Fibroblast of skin of left quadriceps (primary cell): ENCODE results near the gene FAM83G.

Experiments used
- DNase-seq, 2 experiments: peaks; one replicate each; pipeline ENCODE4 v3.0.0-alpha.2; 2013; ENCODE audit warnings: low read depth in 2 of 2

The FAM83G gene

GRCh38 chr17:18988546-18989173 is 15.9 kb downstream of the FAM83G start:
- no peak for DNase-seq

- DNase-seq = no peak
These were observed 16.6 kb downstream of the FAM83G start for GRCh38 chr17:18987862-18988545.

DNA sequence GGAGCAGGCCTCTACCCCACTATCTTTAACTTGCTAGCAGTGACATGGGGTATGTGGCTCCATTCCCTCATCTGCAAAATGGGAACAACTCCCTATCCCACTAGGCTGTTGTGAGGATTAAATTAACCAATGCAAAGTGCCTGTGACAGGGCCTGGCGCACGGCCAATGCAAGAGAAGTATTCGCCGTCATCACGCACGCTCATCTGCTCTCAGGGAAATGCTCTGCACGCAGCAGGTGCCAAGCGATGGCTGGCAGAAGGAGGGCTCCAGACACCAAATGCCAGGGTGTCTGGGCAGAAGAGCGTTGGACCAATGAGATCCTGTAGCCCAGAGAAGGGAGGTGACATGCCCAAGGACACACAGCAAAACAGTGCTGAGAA is 17.3 kb downstream of the FAM83G start:
- DNase-seq = no peak

DNA sequence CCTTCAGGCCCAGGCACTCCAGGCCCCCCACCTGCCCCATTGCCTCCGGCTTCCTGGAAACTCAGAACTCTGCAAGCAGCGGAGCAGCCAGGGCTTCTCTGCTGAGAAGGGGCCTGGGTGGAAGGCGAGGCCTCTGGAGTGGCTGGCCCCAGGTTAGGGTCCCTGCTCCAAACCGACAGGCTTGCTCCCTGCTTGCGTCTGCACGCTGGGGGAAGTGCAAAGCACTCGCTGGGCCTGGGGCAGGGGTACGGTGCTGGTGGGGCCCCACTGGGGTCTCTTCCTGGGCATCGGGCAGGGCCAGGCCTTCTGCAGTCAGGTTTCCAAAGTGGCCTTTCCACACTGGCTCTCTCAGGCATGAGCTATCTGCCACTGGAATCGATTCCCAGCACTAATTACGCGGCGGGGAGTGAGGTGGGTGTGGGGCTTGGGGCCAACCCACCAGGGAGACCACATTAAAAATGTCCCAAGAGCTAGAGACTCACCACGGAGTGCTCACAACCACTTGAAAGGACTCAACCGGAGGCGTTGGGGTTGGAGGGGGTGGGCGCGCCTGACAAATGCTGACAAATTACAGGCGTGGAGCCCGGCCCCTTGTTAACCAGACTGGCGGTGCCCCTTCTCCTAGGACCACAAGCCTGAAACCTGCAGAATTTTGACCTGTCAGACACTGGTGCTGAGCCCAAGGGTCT is 17.9 kb downstream of the FAM83G start:
- DNase-seq = no peak

- no peak for DNase-seq
These were observed 19.1 kb downstream of the FAM83G start for GRCh38 chr17:18985475-18985874.

GRCh38 chr17:18984273-18985114 is 20.1 kb downstream of the FAM83G start:
- DNase-seq = no peak

- no peak for DNase-seq
These were observed 22.7 kb downstream of the FAM83G start for GRCh38 chr17:18981642-18982424.

GRCh38 chr17:18981335-18981641 is 23.3 kb downstream of the FAM83G start:
- DNase-seq = no peak

DNA sequence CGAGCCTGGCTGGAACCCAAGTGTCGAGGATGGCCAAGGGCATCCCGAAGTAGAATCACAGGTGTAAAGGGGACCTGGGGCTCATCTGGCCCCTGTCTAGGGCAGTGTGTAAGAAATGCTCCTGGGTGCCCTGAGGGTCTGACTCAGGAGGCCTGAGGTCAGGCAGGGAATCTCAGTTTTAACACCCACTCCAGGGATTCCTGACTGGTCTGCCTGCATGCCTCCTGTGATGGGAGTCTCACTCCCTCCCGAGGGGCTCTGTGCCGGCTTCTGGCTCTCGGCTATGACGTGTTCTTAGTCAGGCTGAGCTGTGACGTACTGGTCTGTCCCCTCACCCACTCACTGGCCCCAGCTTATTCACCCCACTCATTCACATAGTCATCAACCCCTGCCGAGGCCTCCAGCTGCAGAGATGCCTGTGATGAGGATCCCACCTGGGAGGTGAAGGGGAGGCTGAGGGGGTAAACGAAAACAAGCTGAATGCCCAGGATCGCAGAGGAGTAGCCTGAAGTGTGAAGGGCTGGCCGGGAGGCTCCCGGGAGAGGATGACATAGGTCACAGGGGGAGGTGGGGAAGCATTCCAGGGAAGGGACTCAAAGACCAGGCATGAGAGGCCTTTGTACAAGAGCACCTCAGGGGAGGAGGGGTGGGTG is 23.8 kb downstream of the FAM83G start:
- no peak for DNase-seq

DNA sequence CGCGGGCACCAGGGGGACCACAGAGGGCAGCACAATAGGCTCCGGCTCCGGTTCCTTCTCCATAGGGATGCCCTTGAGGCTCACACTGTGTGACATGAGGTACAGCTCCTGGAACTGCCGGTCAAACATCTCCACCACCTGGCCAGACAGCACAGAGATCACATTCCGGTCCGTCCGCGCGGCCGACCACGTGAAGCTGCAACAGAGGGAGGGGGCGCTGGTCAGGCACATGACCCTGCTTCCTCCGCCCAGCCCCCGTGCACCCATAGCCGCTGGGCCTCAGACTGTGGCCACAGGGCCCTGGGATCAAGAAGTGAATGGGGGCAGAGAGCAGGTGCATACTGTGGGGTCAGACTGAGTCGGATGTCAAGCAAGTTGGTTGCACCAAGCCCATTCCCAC is 25.9 kb downstream of the FAM83G start:
- DNase-seq = no peak

DNA sequence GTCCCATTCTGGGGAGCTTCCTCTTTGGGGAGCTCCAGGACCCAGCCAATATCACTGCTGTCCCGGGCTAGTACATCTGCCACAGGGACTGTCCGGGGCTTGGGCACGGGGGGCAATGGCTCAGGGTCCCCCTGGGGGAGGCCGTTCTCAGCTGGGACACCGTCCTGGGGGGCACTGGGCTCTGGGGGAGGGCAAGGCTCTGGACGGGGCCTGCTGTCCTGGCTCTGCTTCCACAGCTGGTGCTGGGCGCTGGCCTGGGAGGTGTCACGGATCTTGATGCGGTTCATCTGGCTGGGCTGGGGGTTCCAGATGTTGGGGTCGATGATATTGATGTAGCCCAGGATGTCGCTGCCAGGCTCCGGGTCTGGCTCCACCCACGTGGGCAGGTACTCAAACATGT is 26.5 kb downstream of the FAM83G start:
- no peak for DNase-seq

- DNase-seq = no peak
These were observed 26.9 kb downstream of the FAM83G start for GRCh38 chr17:18977646-18978045.

DNA sequence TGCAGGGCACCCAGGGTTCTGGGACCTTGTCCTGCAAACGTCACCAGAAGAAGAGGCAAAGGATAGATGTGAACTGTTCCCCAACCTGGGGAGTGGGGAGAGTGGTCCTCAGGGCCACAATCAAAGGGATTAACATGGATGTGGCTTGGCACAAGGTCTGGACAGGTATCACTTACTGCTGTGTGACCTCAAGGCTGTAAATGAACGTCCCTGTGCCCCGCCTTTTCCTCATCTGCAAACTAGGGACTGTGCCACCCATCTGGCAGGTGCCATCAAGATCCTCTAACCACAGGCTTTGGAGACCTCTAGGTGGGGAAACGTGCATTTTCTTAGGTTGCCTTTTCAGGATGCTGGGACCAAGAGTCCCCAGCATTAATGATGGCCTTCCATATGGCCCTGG is 27.5 kb downstream of the FAM83G start:
- DNase-seq = no peak

DNA sequence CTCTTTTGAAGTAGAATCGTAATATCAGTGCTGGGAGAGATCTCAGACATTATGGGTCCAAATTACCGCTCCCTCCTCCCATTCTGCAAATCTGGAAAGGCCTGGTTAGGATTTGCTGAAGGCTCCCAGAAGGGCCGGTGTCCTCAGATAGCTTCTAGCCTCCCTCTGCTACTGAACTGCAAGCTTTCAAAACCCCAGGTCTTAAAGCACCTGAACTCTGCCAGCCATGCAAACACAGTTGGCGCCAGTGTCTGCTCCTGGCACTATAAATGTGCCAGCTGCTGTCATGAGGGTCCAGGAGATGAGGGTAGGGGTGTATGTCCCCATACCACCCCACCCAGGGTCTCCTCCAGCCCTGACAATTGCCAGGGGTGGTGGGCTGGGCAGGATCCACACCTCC is 28.4 kb downstream of the FAM83G start:
- no peak for DNase-seq

GRCh38 chr17:18975597-18975996 is 29.0 kb downstream of the FAM83G start:
- DNase-seq = no peak

GRCh38 chr17:18974407-18975149 is 30.0 kb downstream of the FAM83G start:
- DNase-seq = no peak

GRCh38 chr17:18971801-18972200 is 32.8 kb downstream of the FAM83G start:
- no peak for DNase-seq

DNA sequence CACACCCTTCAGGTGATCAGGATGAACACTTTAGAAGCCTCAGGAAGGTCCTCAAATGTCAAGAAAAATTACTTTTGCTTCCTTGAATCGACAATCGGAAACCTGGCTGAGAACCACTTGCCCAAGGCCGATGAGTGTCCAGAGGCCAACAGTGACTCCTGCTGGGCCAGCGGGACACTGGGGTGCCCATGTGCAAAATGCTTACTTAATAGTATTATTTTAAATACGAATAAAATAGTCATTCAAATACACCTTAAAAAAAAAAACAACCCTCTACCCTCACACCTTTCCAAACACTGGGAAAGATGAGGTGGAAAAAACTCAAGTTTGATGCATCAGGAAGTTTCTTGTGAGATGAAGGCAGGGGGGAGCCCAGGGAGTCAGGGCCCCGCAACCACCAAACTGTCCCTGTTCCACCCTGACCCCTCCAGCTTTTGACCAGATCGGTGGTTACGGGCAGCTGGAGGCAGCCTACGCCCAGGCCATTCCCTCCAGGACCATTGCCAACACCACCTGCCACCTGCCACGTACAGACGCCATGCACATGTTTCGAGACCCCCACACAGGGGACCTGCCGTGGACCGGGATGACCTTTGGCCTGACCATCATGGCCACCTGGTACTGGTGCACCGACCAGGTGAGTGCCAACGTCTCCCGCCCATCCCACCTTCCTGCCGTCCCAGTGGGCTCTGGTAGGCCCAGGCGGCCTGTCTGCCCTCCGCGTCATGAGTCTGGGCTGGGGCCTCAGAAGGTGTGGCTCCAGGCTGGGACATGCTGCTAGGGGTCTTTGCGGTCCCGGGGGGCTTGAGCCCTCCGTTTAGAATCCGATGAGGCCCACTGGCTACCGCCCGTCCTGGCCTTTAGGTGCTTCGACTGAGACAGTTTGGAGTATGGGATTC is 33.7 kb downstream of the FAM83G start:
- no peak for DNase-seq
